Astrocyte (in vitro differentiated cells and primary cell): ENCODE measurements around the gene ATAD3A. TPM values are rescaled to one million over a fixed set of nuclear protein-coding genes. Genes with fewer than 3 reads are reported as not detected.
A peak's percentile ranks its signal among the peaks of the same experiment; 100 is the strongest.
"Not testable (repeated sequence)": the region's sequence is repeated elsewhere in the genome, so short reads cannot be mapped to it uniquely, and the experiment has no call there.

Source experiments
- DNase-seq: peaks from one replicate; pipeline ENCODE4 v3.0.0-alpha.2; 2010; ENCODE audit warnings: low read depth
- FAIRE-seq: peaks from 2 replicates; lab custom pipeline; 2011; peaks lifted over from hg19 to GRCh38; lab: Jason Lieb, UNC
- H2AFZ ChIP-seq: 2 replicates; pipeline ENCODE4 v1.6.0; 2012; ENCODE audit warnings: low read depth, low read length, inconsistent platforms
- H3K27ac ChIP-seq: 2 replicates; pipeline ENCODE4 v1.5.1; 2011; ENCODE audit warnings: low read depth, low read length, inconsistent platforms
- H3K27me3 ChIP-seq: 2 replicates; pipeline ENCODE4 v1.6.0; 2011; ENCODE audit warnings: low read length, inconsistent platforms; ENCODE audit not compliant: insufficient read depth
- H3K36me3 ChIP-seq: 2 replicates; pipeline ENCODE4 v1.5.1; 2011; ENCODE audit warnings: low read length, inconsistent platforms; ENCODE audit not compliant: insufficient read depth
- H3K4me1 ChIP-seq: 2 replicates; pipeline ENCODE4 v1.5.1; 2011; ENCODE audit warnings: low read length, inconsistent platforms; ENCODE audit not compliant: insufficient read depth
- H3K4me2 ChIP-seq: 2 replicates; pipeline ENCODE4 v1.6.0; 2012; ENCODE audit warnings: low read length, inconsistent platforms
- H3K4me3 ChIP-seq: 2 replicates; pipeline ENCODE4 v1.5.1; 2011; ENCODE audit warnings: low read depth, mild to moderate bottlenecking, low read length, inconsistent platforms; ENCODE audit not compliant: insufficient read depth
- H3K79me2 ChIP-seq: 2 replicates; pipeline ENCODE4 v1.6.0; 2012; ENCODE audit warnings: mild to moderate bottlenecking, low read length, inconsistent platforms; ENCODE audit not compliant: insufficient read depth
- H3K9ac ChIP-seq: 2 replicates; pipeline ENCODE4 v1.6.0; 2012; ENCODE audit warnings: mild to moderate bottlenecking, low read length, inconsistent platforms
- H3K9me3 ChIP-seq: 2 replicates; pipeline ENCODE4 v1.5.1; 2012; ENCODE audit warnings: low read depth, mild to moderate bottlenecking, low read length, inconsistent platforms; ENCODE audit not compliant: insufficient read depth
- H4K20me1 ChIP-seq: 2 replicates; pipeline ENCODE4 v1.6.0; 2012; ENCODE audit warnings: low read length, inconsistent platforms; ENCODE audit not compliant: insufficient read depth
- H3K27ac Mint-ChIP-seq: one replicate; pipeline ENCODE4 v1.8.0; 2021; ENCODE audit warnings: mild to moderate bottlenecking, mixed read lengths; ENCODE audit not compliant: unreplicated experiment
- H3K27me3 Mint-ChIP-seq: one replicate; pipeline ENCODE4 v1.8.0; 2021; ENCODE audit warnings: low read depth, mixed read lengths; ENCODE audit not compliant: unreplicated experiment
- H3K36me3 Mint-ChIP-seq: one replicate; pipeline ENCODE4 v1.8.0; 2021; ENCODE audit warnings: low read depth, mixed read lengths; ENCODE audit not compliant: unreplicated experiment
- H3K4me1 Mint-ChIP-seq: one replicate; pipeline ENCODE4 v1.8.0; 2021; ENCODE audit warnings: low read depth, mixed read lengths; ENCODE audit not compliant: unreplicated experiment
- H3K4me3 Mint-ChIP-seq: one replicate; pipeline ENCODE4 v1.8.0; 2021; ENCODE audit warnings: mild to moderate bottlenecking, moderate library complexity, mixed read lengths; ENCODE audit not compliant: unreplicated experiment
- H3K9me3 Mint-ChIP-seq: one replicate; pipeline ENCODE4 v1.8.0; 2021; ENCODE audit warnings: mild to moderate bottlenecking, mixed read lengths; ENCODE audit not compliant: unreplicated experiment
- CTCF ChIP-seq: IDR thresholded peaks from 2 replicates; pipeline ENCODE4 v1.5.1; 2011; ENCODE audit warnings: low read depth, mild to moderate bottlenecking, inconsistent platforms, low read length, moderate library complexity; ENCODE audit not compliant: insufficient read depth
- EZH2 ChIP-seq: IDR thresholded peaks from 2 replicates; pipeline ENCODE4 v1.6.1; 2012; ENCODE audit warnings: mild to moderate bottlenecking, low read length, inconsistent platforms; ENCODE audit not compliant: insufficient read depth
- total RNA-seq: library from RNA; stranded (reverse); gene quantifications from 2 replicates; pipeline ENCODE4 v1.2.1, GENCODE V29; 2021

The ATAD3A gene
- total RNA-seq, 1 donor from 2014 or later: 54.9 TPM

GRCh38 chr1:1514376-1514775, 2.4 kb downstream of the ATAD3A start:
- not testable (repeated sequence) for H3K36me3 ChIP-seq, H3K27ac ChIP-seq, H3K4me3 ChIP-seq, H3K4me1 ChIP-seq, H3K4me2 ChIP-seq, H4K20me1 ChIP-seq, H3K27ac Mint-ChIP-seq, H3K36me3 Mint-ChIP-seq, H3K9ac ChIP-seq, H3K9me3 ChIP-seq, H3K27me3 ChIP-seq, DNase-seq, H2AFZ ChIP-seq, H3K4me1 Mint-ChIP-seq, H3K27me3 Mint-ChIP-seq, H3K9me3 Mint-ChIP-seq, FAIRE-seq
- H3K4me3 Mint-ChIP-seq: peak overlapping the region; percentile 57
- peaks cover 31% of the 10 kb centered on the region for H3K79me2 ChIP-seq

- H2AFZ ChIP-seq, H3K4me1 Mint-ChIP-seq, H3K27me3 Mint-ChIP-seq, H3K9me3 ChIP-seq, H3K27me3 ChIP-seq, FAIRE-seq, H3K4me3 ChIP-seq, H3K36me3 ChIP-seq, H3K4me2 ChIP-seq, H3K36me3 Mint-ChIP-seq, H3K9me3 Mint-ChIP-seq, H3K27ac Mint-ChIP-seq, H3K9ac ChIP-seq, H3K4me3 Mint-ChIP-seq, H3K27ac ChIP-seq, H3K4me1 ChIP-seq, DNase-seq: not testable (repeated sequence)
- peaks cover 34% of the 10 kb centered on the region for H3K79me2 ChIP-seq
- H4K20me1 ChIP-seq: peaks cover 14% of the 10 kb centered on the region
Observed at GRCh38 chr1:1516923-1517322, 5.0 kb downstream of the ATAD3A start.

- H3K27me3 Mint-ChIP-seq: no peaks in the 10 kb centered on the region
- no peak overlapping the region for H3K4me2 ChIP-seq
- H3K27me3 ChIP-seq: no peaks in the 10 kb centered on the region
- H3K9ac ChIP-seq: no peak overlapping the region
- no peak for FAIRE-seq
- H3K4me1 ChIP-seq: no peaks in the 10 kb centered on the region
- H3K36me3 Mint-ChIP-seq: peaks cover 8% of the 10 kb centered on the region
- TF ChIP-seq EZH2 (no peak), CTCF (no peak)
- H3K4me3 ChIP-seq: no peak overlapping the region
- no peak overlapping the region for H2AFZ ChIP-seq
- H3K4me3 Mint-ChIP-seq: no peak overlapping the region
- DNase-seq: no peak
- H3K27ac ChIP-seq: no peak overlapping the region
- peaks cover 4% of the 10 kb centered on the region for H3K4me1 Mint-ChIP-seq
- H4K20me1 ChIP-seq: peaks cover 14% of the 10 kb centered on the region
- H3K9me3 Mint-ChIP-seq: no peaks in the 10 kb centered on the region
- H3K79me2 ChIP-seq: peaks cover 31% of the 10 kb centered on the region
- no peaks in the 10 kb centered on the region for H3K9me3 ChIP-seq
- peaks cover 2% of the 10 kb centered on the region for H3K36me3 ChIP-seq
- peak overlapping the region; percentile 26 for H3K27ac Mint-ChIP-seq
Observed at GRCh38 chr1:1517973-1518620, 6.1 kb downstream of the ATAD3A start.

GRCh38 chr1:1518621-1519007, 6.7 kb downstream of the ATAD3A start:
- not testable (repeated sequence) for H3K27me3 ChIP-seq, H3K9me3 ChIP-seq, H2AFZ ChIP-seq, H3K9me3 Mint-ChIP-seq, H3K4me2 ChIP-seq, H3K9ac ChIP-seq, H3K4me3 Mint-ChIP-seq, DNase-seq, H3K27ac Mint-ChIP-seq, H3K4me1 Mint-ChIP-seq, H3K4me3 ChIP-seq, H3K27ac ChIP-seq, H3K27me3 Mint-ChIP-seq, H3K36me3 Mint-ChIP-seq, H3K36me3 ChIP-seq, FAIRE-seq, H3K4me1 ChIP-seq
- H4K20me1 ChIP-seq: peaks cover 14% of the 10 kb centered on the region
- peaks cover 28% of the 10 kb centered on the region for H3K79me2 ChIP-seq

GRCh38 chr1:1519805-1520505, 8.0 kb downstream of the ATAD3A start:
- DNase-seq, H3K27me3 Mint-ChIP-seq, H3K27ac ChIP-seq, FAIRE-seq, H3K4me2 ChIP-seq, H3K4me1 Mint-ChIP-seq, H3K36me3 ChIP-seq, H3K9ac ChIP-seq, H3K4me1 ChIP-seq, H3K36me3 Mint-ChIP-seq, H3K9me3 Mint-ChIP-seq, H3K4me3 ChIP-seq, H3K9me3 ChIP-seq, H2AFZ ChIP-seq, H3K4me3 Mint-ChIP-seq, H3K27ac Mint-ChIP-seq, H3K27me3 ChIP-seq: not testable (repeated sequence)
- Histone ChIP-seq H4K20me1 (peaks cover 11% of the 10 kb centered on the region), H3K79me2 (peaks cover 15% of the 10 kb centered on the region)
